SKM-1 treated with dmso at 0.1 percent for 144 hours (cell line): ENCODE data around the gene CIP2A.

Experiments
- DNase-seq: peaks from one replicate; lab custom pipeline; 2025; ENCODE audit not compliant: unreplicated experiment; lab: John Stamatoyannopoulos, UW

Gene CIP2A

DNA sequence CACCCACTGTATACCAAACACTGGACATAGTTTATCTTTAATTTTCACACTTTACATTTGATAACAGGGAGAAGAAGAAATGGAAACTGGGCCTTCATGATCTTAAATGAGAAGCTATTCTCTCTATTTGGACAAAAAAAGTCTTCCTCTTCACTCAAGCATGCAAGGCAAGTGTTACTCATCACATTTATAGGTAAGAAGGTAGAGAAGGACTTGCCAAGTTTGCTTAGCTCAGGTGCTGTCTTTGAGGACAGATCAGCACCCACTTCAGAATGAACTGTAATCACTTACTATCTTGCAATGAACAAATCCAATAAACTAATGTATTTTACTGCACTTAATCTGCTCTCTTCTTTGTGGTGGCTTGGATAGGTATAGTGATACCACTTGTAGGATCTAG is 77.7 kb downstream of the CIP2A start:
- no peak for DNase-seq

DNA sequence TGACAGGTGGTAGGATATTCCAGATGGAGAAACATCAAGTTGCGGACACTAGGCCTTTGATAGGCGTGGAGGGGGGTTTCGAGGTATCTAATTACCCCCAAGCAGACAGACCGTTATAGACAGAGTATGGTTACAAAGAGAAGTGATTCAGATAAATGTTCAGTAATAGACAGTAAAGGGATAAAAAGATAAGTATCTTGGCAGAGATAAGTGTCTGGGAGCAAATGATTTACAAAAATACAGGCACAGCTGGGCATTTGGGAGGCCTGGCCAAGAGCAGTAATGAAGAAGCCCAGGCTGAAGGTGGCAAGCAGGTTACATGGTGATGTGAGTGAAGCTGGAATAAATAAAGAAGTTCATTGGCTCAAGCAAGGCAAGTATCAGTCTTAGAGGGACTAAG is 78.2 kb downstream of the CIP2A start:
- DNase-seq: no peak

DNA sequence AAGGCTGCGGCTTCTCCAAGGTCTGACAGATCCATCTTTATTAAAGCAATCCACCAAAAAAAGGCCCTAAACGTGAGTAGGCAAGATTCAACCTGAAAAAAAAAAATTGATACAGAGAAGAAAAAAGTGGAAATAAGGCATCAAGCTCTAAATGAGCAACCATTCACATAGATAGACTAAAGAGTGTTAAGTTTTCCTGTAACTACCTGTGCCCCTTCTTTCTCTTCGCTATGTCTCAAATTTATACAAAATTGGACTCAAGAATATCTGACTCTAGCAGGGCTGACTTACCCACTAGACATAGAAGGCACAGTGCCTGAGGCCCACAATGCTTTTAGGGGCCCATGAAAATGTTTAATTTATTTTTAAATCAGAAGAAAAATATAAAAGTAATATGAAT is 78.7 kb downstream of the CIP2A start, which contains the start of gene MYH15:
Gene MYH15, minus strand, starts transcription at position 101 of the 400 bp plus-strand sequence. Its CDS starts 66 bp downstream, at position 35.
- DNase-seq: no peak

DNA sequence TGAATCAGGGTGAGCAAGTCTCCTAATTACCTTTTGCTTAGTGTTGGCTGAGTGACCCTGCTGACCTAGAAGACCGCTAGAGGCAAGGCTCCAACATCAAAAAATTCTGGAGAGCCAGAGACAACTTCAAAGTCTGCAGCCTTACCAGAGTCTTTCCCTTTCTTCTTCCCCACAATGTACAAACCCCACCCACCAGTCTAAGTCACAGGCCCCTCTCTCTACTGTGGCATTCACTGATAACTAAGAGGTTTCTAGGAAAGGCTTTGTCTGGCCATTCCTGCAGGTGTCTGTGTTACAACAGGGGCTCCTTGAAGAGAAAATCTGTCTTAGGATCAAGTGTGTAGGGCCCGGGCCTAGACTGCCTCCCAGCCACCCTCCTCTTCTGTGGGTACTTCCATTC is 79.4 kb downstream of the CIP2A start:
- no peak for DNase-seq

DNA sequence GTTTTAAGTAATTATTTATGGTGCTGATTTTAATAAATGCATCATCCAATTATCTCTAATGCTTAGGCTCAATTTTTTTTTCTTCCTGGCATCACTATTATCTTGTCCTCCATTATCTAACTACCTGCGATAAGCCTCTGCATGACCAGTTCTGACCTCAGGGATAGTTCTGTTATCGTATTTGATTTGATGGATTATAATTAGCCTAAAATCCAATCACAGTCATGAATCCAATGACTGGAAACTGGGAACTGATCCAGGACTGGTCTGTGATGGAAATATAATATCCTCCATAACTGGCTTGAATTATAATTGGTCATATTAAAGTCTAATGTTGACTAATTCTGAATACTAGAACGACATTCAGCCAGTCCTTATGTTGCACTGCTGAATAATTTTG is 80.0 kb downstream of the CIP2A start:
- DNase-seq: no peak

DNA sequence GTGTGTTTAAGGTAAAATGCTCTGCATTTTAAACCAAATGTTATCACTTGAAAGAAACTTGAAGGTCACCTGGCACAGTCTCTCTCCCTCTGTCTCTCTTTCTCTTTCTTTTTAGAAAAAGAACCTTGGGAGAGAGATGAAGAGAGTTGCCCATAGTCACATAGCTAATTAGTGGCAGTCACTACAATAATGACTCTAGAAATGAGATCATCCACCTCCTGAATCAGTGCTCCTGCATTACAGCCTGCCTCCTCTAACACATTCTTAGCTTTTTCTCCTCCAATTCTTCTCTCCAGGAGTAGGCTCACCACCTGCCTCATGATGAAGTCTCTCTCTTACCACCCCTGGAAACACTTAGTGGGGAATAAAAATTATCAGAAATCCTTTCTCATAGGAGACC is 81.3 kb downstream of the CIP2A start:
- DNase-seq: no peak

DNA sequence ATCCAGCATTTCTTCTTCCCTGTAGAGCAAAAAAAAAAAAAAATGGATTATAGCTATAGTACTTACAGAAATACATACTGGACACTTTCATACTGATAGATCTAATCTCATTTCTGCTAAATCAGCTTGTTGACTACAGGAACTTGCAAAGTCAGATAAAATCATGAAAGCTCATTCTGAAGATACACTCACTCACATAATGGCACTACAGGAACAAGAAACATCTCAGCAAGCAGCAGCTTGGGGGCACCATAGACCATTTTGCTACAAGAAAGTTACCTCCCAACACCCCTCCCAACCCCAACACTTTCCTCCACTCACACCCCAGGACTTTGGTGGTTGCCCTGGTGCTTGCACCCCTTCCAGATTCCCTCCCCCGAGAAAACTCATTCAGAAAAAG is 83.4 kb downstream of the CIP2A start:
- no peak for DNase-seq

DNA sequence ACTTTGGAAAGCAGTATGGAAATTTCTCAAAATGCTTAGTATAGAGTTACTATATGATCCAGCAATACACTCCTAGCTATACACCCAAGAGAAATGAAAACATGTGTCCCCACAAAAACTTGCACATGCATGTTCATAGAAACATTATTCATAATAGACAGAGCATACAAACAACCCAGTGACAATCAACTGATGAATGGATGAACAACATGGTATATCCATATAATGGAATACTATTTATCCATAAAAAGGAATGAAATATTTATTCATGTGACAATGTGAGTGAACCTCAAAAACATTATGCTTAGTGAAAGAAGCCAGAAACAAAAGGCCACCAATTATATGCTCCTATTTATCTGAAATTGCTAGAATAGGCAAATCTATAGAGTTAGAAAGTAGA is 85.5 kb downstream of the CIP2A start:
- no peak for DNase-seq

DNA sequence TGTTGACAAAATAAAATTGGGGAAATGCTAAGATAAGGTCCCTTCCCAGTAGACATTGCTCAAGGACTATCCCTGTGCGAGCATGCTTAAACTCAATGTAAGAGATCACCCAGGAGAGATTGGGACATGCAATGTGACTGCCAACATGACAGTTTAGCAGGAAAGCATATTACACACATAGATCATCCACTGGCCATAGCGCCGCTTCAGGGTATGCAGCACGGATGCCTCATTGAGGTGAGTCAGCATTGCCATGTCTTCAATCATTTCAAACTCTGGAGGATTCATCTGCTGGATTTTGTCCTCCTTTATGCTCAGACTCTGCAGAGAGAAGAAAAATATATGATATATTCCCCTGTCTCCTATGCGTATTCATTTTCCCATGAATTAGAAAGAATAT is 87.7 kb downstream of the CIP2A start:
- no peak for DNase-seq

DNA sequence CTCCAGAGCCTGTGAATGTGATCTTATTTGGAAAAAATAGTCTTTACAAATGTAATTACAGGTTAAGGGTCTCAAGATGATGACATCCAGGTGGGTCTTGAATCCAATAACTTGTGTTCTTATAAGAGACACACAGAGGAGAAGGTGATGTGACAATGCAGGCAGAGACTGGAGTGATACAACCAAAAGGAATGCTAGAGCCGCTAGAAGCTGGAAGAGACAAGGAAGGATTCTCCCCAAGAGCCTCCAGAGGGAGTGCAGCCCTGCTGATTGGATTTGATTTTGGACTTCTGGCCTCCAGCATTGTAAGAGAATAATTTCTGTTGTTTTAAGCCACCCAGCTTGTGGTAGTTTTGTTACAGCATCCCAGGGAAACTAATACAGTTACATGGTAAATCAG is 88.5 kb downstream of the CIP2A start:
- DNase-seq: no peak
